Adipocyte (in vitro differentiated cells): ENCODE data around the gene MAP3K2.

Experiments used
- DNase-seq: peaks from one replicate; pipeline ENCODE4 v3.0.0-alpha.2; 2015; ENCODE audit warnings: low read depth
- H3K27me3 ChIP-seq: replicated peaks from 2 replicates; pipeline ENCODE4 v1.7.0; 2013; ENCODE audit warnings: mild to moderate bottlenecking, low read length, moderate library complexity; ENCODE audit not compliant: control insufficient read depth, insufficient read depth
- H3K36me3 ChIP-seq: 2 replicates; pipeline ENCODE4 v1.7.0; 2013; ENCODE audit warnings: low read length, mild to moderate bottlenecking, moderate library complexity; ENCODE audit not compliant: control insufficient read depth, insufficient read depth, severe bottlenecking
- H3K4me1 ChIP-seq: 2 replicates; pipeline ENCODE4 v1.7.0; 2013; ENCODE audit warnings: mild to moderate bottlenecking, low read length, moderate library complexity; ENCODE audit not compliant: control insufficient read depth, insufficient read depth
- H3K4me3 ChIP-seq: 2 replicates; pipeline ENCODE4 v1.7.0; 2013; ENCODE audit warnings: mild to moderate bottlenecking, low read length, moderate library complexity
- H3K9ac ChIP-seq: 2 replicates; pipeline ENCODE4 v1.7.0; 2013; ENCODE audit warnings: mild to moderate bottlenecking, low read length, moderate library complexity
- H3K9me3 ChIP-seq: 2 replicates; pipeline ENCODE4 v1.7.0; 2013; ENCODE audit warnings: mild to moderate bottlenecking, low read length, moderate library complexity; ENCODE audit not compliant: control insufficient read depth

MAP3K2 gene

GRCh38 chr2:127330753-127331152 lies 57.0 kb downstream of the MAP3K2 start:
- Histone ChIP-seq H3K9ac (no peak overlapping the region), H3K27me3 (no peaks in the 10 kb centered on the region), H3K36me3 (peaks cover 86% of the 10 kb centered on the region), H3K4me1 (peaks cover 10% of the 10 kb centered on the region), H3K9me3 (no peaks in the 10 kb centered on the region), H3K4me3 (no peak overlapping the region)
- no peak for DNase-seq

- Histone ChIP-seq H3K4me3 (no peak overlapping the region), H3K9me3 (no peaks in the 10 kb centered on the region), H3K27me3 (no peaks in the 10 kb centered on the region), H3K9ac (no peak overlapping the region), H3K36me3 (peaks cover 78% of the 10 kb centered on the region), H3K4me1 (peaks cover 16% of the 10 kb centered on the region)
- DNase-seq: no peak
Measured at GRCh38 chr2:127326289-127326945, 61.4 kb downstream of the MAP3K2 start.

GRCh38 chr2:127324635-127325034 lies 63.1 kb downstream of the MAP3K2 start:
- Histone ChIP-seq H3K4me1 (peaks cover 28% of the 10 kb centered on the region), H3K27me3 (no peaks in the 10 kb centered on the region), H3K4me3 (no peak overlapping the region), H3K36me3 (peaks cover 67% of the 10 kb centered on the region), H3K9ac (no peak overlapping the region), H3K9me3 (no peaks in the 10 kb centered on the region)
- peak; percentile 83 for DNase-seq

- Histone ChIP-seq H3K4me1 (peaks cover 26% of the 10 kb centered on the region), H3K9me3 (no peaks in the 10 kb centered on the region), H3K27me3 (no peaks in the 10 kb centered on the region), H3K9ac (peak overlapping the region; percentile 50), H3K36me3 (peaks cover 67% of the 10 kb centered on the region), H3K4me3 (peak overlapping the region; percentile 10)
- DNase-seq: peak; percentile 63
Measured at GRCh38 chr2:127321303-127321702, 66.5 kb downstream of the MAP3K2 start.

GRCh38 chr2:127320586-127321275 lies 67.0 kb downstream of the MAP3K2 start:
- no peaks in the 10 kb centered on the region for H3K27me3 ChIP-seq
- peak; percentile 63 for DNase-seq
- peaks cover 20% of the 10 kb centered on the region for H3K4me1 ChIP-seq
- H3K9ac ChIP-seq: peak overlapping the region; percentile 50
- H3K36me3 ChIP-seq: peaks cover 69% of the 10 kb centered on the region
- no peaks in the 10 kb centered on the region for H3K9me3 ChIP-seq
- H3K4me3 ChIP-seq: peak overlapping the region; percentile 10

- DNase-seq: no peak
- Histone ChIP-seq H3K4me1 (peaks cover 18% of the 10 kb centered on the region), H3K36me3 (peaks cover 67% of the 10 kb centered on the region), H3K4me3 (no peak overlapping the region), H3K9ac (no peak overlapping the region), H3K9me3 (no peaks in the 10 kb centered on the region), H3K27me3 (no peaks in the 10 kb centered on the region)
Measured at GRCh38 chr2:127320067-127320466, 67.7 kb downstream of the MAP3K2 start.

GRCh38 chr2:127314193-127314988 lies 73.4 kb downstream of the MAP3K2 start:
- no peak overlapping the region for H3K4me3 ChIP-seq
- no peaks in the 10 kb centered on the region for H3K4me1 ChIP-seq
- no peaks in the 10 kb centered on the region for H3K9me3 ChIP-seq
- no peaks in the 10 kb centered on the region for H3K27me3 ChIP-seq
- H3K36me3 ChIP-seq: peaks cover 95% of the 10 kb centered on the region
- no peak overlapping the region for H3K9ac ChIP-seq
- no peak for DNase-seq

- H3K9me3 ChIP-seq: no peaks in the 10 kb centered on the region
- no peak for DNase-seq
- peaks cover 96% of the 10 kb centered on the region for H3K36me3 ChIP-seq
- H3K4me3 ChIP-seq: no peak overlapping the region
- no peak overlapping the region for H3K9ac ChIP-seq
- H3K4me1 ChIP-seq: no peaks in the 10 kb centered on the region
- H3K27me3 ChIP-seq: no peaks in the 10 kb centered on the region
Measured at GRCh38 chr2:127313406-127313805, 74.4 kb downstream of the MAP3K2 start.

- no peak overlapping the region for H3K4me3 ChIP-seq
- peaks cover 95% of the 10 kb centered on the region for H3K36me3 ChIP-seq
- no peaks in the 10 kb centered on the region for H3K9me3 ChIP-seq
- DNase-seq: no peak
- no peaks in the 10 kb centered on the region for H3K27me3 ChIP-seq
- peaks cover 8% of the 10 kb centered on the region for H3K4me1 ChIP-seq
- H3K9ac ChIP-seq: no peak overlapping the region
Measured at GRCh38 chr2:127310980-127311379, 76.8 kb downstream of the MAP3K2 start.

GRCh38 chr2:127309468-127309867 lies 78.3 kb downstream of the MAP3K2 start:
- Histone ChIP-seq H3K9me3 (no peaks in the 10 kb centered on the region), H3K4me3 (no peak overlapping the region), H3K36me3 (peaks cover 96% of the 10 kb centered on the region), H3K4me1 (peaks cover 14% of the 10 kb centered on the region), H3K9ac (no peak overlapping the region), H3K27me3 (no peaks in the 10 kb centered on the region)
- DNase-seq: no peak

- Histone ChIP-seq H3K4me3 (no peak overlapping the region), H3K36me3 (peaks cover 91% of the 10 kb centered on the region), H3K9me3 (no peaks in the 10 kb centered on the region), H3K27me3 (no peaks in the 10 kb centered on the region), H3K9ac (no peak overlapping the region), H3K4me1 (peaks cover 14% of the 10 kb centered on the region)
- no peak for DNase-seq
Measured at GRCh38 chr2:127308586-127309138, 79.1 kb downstream of the MAP3K2 start.
